Activated T-helper 17 cell treated with anti-CD3 and anti-CD28 coated beads, Interleukin-2, amount 50 U/mL, for 72 hours (primary cell): ENCODE results near the gene UNC13D. TPM values are rescaled to one million over a fixed set of nuclear protein-coding genes. Genes with fewer than 3 reads are reported as not detected.
"Not testable (repeated sequence)": the region's sequence is repeated elsewhere in the genome, so short reads cannot be mapped to it uniquely, and the experiment has no call there.

Experiments
- ATAC-seq: fragments of 150-1000 bp; cut with Tn5 transposase; replicated peaks from 2 replicates; pipeline ENCODE4 v1.10.0; 2021; ENCODE audit warnings: mild to moderate bottlenecking, moderate library complexity
- H3K27ac Mint-ChIP-seq: one replicate; pipeline ENCODE4 v1.8.0; 2022; ENCODE audit warnings: mixed read lengths
- H3K27me3 Mint-ChIP-seq: one replicate; pipeline ENCODE4 v1.8.0; 2022; ENCODE audit warnings: mixed read lengths
- H3K36me3 Mint-ChIP-seq: one replicate; pipeline ENCODE4 v1.8.0; 2022; ENCODE audit warnings: low read depth, mild to moderate bottlenecking, mixed read lengths
- H3K4me1 Mint-ChIP-seq: one replicate; pipeline ENCODE4 v1.8.0; 2022; ENCODE audit warnings: mixed read lengths
- H3K4me3 Mint-ChIP-seq: one replicate; pipeline ENCODE4 v1.8.0; 2022; ENCODE audit warnings: mild to moderate bottlenecking, mixed read lengths
- H3K9me3 Mint-ChIP-seq: one replicate; pipeline ENCODE4 v1.8.0; 2022; ENCODE audit warnings: mixed read lengths
- total RNA-seq, 2 donors: library from RNA; stranded (reverse); gene quantifications; one replicate each; pipeline ENCODE4 v1.2.3, GENCODE V29; 2022

Gene UNC13D
- total RNA-seq, 2 donors from 2014 or later: 153 to 160 TPM

DNA sequence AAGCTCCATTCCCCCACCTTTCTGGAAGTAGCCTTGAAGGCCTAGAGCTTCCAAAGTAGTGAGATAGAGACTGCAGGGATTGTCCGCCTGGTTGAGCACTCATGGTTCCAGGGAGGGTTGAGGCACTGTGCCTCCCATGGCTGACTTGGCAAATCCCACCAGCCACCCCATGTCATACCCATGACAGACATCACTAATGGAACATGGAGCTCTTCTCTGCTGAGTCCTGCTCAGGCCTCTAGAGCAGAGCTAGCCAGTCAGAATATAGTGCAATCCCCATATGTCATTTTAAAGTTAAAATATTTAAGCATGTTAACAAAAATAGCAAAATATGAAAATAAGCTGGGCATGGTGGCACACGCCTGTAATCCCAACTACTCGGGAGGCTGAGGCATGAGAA is 28.8 kb downstream of the UNC13D start:
- H3K4me1 Mint-ChIP-seq: no peaks in the 10 kb centered on the region
- H3K4me3 Mint-ChIP-seq: no peak overlapping the region
- H3K27ac Mint-ChIP-seq: no peak overlapping the region
- ATAC-seq: no peak
- H3K9me3 Mint-ChIP-seq: no peaks in the 10 kb centered on the region
- H3K27me3 Mint-ChIP-seq: no peaks in the 10 kb centered on the region
- H3K36me3 Mint-ChIP-seq: peaks cover 62% of the 10 kb centered on the region

- Mint-ChIP-seq H3K9me3 (no peaks in the 10 kb centered on the region), H3K36me3 (peaks cover 62% of the 10 kb centered on the region), H3K4me3 (no peak overlapping the region), H3K27ac (no peak overlapping the region), H3K4me1 (no peaks in the 10 kb centered on the region), H3K27me3 (no peaks in the 10 kb centered on the region)
- no peak for ATAC-seq
Observed at GRCh38 chr17:75814900-75815373, 29.3 kb downstream of the UNC13D start.

DNA sequence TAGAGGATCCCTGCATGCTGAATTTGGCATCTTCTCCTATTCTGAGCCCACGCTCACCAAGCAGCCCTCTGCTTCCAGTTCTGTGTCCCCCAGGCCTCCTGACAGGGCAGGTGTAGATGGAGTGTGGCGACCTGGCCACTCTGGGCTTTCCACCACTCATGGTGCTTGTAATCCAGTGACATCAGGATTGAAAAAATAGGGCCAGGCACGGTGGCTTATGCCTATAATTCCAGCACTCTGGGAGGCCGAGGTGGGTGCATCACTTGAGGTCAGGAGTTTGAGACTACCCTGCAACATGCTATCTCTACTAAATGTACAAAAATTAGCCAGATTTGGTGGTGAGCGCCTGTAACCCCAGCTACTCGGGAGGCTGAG is 30.2 kb downstream of the UNC13D start:
- Mint-ChIP-seq H3K36me3 (peaks cover 53% of the 10 kb centered on the region), H3K4me3 (no peak overlapping the region), H3K27me3 (no peaks in the 10 kb centered on the region), H3K27ac (no peak overlapping the region), H3K9me3 (no peaks in the 10 kb centered on the region), H3K4me1 (no peaks in the 10 kb centered on the region)
- ATAC-seq: no peak

DNA sequence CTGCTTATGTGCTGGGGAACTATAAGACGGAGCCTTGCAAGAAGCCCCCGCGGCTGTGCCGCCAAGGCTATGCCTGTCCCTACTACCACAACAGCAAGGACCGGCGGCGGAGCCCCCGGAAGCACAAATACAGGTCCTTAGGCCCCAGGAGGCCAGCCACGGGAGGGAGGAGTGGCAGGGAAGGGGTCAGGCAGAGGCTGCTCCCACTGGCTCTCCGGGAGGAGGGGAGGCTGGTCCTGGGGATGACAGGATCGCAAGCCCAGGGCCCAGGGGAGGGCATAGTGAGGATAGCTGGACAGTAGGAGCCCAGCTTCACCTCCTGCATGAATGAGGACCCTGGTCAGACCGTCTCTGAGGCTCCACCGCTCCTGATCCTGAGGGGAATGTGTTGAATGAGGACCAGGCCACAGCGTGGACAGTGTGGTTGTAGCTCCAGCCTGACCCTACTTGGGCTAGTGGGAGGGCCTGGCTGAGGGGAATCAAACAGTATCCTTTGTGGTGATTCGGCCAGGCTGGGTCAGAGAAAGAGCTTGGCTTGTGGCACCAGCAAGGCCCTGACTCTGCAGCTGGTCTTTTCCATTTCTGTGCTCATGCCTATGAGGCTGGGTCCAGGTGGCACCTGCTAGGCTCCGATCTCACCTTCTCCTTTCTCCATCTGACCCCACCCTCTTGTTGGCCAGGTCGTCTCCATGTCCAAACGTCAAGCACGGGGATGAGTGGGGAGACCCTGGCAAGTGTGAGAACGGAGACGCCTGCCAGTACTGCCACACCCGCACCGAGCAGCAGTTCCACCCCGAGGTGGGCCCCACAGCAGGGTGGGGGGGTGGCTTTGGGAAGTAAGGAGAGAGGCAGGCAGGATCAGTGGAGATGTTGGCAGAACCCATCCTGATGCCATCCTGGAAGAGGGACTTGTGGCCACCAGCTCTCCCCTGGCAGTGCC is 30.9 kb downstream of the UNC13D start:
- Mint-ChIP-seq H3K36me3 (peaks cover 46% of the 10 kb centered on the region), H3K4me3 (no peak overlapping the region), H3K27me3 (no peaks in the 10 kb centered on the region), H3K27ac (no peak overlapping the region), H3K4me1 (no peaks in the 10 kb centered on the region), H3K9me3 (no peaks in the 10 kb centered on the region)
- ATAC-seq: no peak

- Mint-ChIP-seq H3K9me3 (no peaks in the 10 kb centered on the region), H3K27me3 (no peaks in the 10 kb centered on the region), H3K27ac (no peak overlapping the region), H3K36me3 (peaks cover 40% of the 10 kb centered on the region), H3K4me3 (no peak overlapping the region), H3K4me1 (no peaks in the 10 kb centered on the region)
- ATAC-seq: no peak
Observed at GRCh38 chr17:75812096-75813013, 31.8 kb downstream of the UNC13D start.

DNA sequence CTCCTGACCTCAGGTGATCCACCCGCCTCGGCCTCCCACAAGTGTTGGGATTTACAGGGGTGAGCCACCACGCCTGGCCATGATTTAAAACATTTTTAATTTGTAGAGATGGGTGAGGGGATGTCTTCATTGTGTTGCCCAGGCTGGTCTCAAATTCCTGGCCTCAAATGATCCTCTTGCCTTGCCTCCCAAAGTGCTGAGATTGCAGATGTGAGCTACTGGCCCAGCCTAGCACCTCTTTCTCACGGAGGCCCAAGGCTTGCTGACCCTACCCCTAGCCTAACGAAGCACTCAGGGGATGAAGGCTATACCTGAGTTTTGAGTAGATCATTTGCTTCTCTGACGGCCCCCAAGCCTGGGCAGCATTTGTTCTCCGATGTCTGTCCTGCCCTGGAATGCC is 33.0 kb downstream of the UNC13D start:
- H3K9me3 Mint-ChIP-seq: no peaks in the 10 kb centered on the region
- ATAC-seq: no peak
- peaks cover 29% of the 10 kb centered on the region for H3K36me3 Mint-ChIP-seq

GRCh38 chr17:75810756-75811155 is 33.4 kb downstream of the UNC13D start:
- not testable (repeated sequence) for H3K27ac Mint-ChIP-seq, H3K4me3 Mint-ChIP-seq, H3K4me1 Mint-ChIP-seq, ATAC-seq, H3K27me3 Mint-ChIP-seq, H3K9me3 Mint-ChIP-seq
- H3K36me3 Mint-ChIP-seq: peaks cover 25% of the 10 kb centered on the region

More for the DNA sequence above, 33.0 kb downstream of the UNC13D start:
- Mint-ChIP-seq H3K27me3 (no peaks in the 10 kb centered on the region), H3K4me1 (no peaks in the 10 kb centered on the region), H3K4me3 (no peak overlapping the region), H3K27ac (no peak overlapping the region)

DNA sequence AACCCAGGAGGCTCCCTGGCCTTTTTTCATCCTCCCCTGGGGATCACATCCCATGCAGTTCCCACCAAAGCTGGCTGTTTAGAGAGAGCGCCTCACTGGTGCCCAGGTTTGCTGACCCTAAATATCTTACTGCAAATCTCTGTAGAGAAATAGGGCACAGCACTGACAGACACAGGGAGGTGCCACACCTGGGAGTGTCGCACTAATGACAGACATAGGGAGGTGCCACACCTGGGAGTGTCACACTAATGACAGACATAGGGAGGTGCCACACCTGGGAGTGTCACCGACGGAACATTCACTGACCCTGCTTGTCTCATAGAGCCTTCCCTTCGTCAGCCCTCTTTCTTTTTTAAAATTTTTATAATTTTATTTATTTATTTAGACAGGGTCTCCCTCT is 34.0 kb downstream of the UNC13D start:
- H3K4me1 Mint-ChIP-seq: no peaks in the 10 kb centered on the region
- no peaks in the 10 kb centered on the region for H3K9me3 Mint-ChIP-seq
- no peak overlapping the region for H3K4me3 Mint-ChIP-seq
- no peak for ATAC-seq
- H3K27me3 Mint-ChIP-seq: no peaks in the 10 kb centered on the region
- H3K36me3 Mint-ChIP-seq: peaks cover 25% of the 10 kb centered on the region
- H3K27ac Mint-ChIP-seq: no peak overlapping the region

DNA sequence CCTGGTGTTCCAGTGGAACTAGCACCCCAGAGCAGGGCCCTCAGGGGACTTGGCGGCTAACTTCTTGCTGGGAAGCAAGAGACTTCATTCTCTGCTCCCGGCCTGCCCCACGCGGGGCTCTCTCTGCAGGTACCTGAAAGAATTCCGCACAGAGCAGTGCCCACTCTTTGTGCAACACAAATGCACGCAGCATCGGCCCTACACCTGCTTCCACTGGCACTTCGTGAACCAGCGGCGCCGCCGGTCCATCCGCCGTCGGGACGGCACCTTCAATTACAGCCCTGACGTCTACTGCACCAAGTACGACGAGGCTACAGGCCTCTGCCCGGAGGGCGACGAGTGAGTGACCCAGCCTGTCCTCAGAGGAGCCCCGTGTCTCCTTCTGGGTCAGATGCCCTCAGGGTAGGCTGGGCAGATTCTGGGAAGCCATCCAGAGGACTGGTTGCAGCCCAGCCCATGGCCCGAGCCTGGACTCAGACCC is 34.5 kb downstream of the UNC13D start:
- H3K4me1 Mint-ChIP-seq: no peaks in the 10 kb centered on the region
- H3K27me3 Mint-ChIP-seq: no peaks in the 10 kb centered on the region
- ATAC-seq: no peak
- no peak overlapping the region for H3K27ac Mint-ChIP-seq
- peaks cover 25% of the 10 kb centered on the region for H3K36me3 Mint-ChIP-seq
- no peaks in the 10 kb centered on the region for H3K9me3 Mint-ChIP-seq
- no peak overlapping the region for H3K4me3 Mint-ChIP-seq

DNA sequence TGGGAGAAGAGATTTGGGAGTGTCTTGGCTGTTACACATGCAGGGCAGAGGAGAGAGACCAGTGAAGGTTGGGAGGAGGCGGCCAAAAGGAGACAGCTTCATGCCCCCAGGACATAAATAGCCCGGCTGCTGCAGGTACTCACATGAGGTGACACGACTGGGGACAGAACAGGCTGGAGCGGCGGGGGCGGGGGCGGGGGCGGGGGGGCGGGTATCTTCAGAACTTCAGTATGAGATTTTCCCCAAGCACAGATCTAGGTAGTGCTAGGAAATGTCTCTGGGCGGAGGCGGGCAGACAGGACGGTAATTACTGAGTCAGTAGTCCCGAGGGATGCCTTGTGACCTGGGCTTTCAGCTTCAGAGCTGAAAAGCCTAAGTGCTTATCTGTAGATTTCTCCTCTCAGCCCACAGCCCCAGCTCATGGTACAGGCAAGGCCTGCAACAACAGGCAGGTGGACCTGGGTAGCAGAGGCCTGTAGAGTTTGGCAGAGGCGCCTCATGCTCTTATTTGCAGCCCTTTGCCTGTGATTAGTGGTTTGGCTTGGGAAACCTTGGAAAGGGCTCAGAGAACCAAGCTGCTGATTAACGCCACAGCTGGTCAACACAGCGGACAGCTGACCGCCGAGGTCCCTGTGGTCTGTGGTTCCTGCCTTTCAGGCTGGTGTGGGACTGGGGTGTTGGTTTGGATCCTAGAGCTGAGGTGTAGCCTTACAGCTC is 35.1 kb downstream of the UNC13D start:
- Mint-ChIP-seq H3K4me1 (no peaks in the 10 kb centered on the region), H3K9me3 (no peaks in the 10 kb centered on the region), H3K36me3 (peaks cover 19% of the 10 kb centered on the region), H3K27ac (peak overlapping the region; percentile 55), H3K27me3 (no peaks in the 10 kb centered on the region), H3K4me3 (no peak overlapping the region)
- ATAC-seq: peak; percentile 66

GRCh38 chr17:75808549-75808904 is 35.7 kb downstream of the UNC13D start:
- H3K27me3 Mint-ChIP-seq: no peaks in the 10 kb centered on the region
- no peaks in the 10 kb centered on the region for H3K4me1 Mint-ChIP-seq
- no peak overlapping the region for H3K4me3 Mint-ChIP-seq
- ATAC-seq: no peak
- H3K36me3 Mint-ChIP-seq: peaks cover 13% of the 10 kb centered on the region
- no peaks in the 10 kb centered on the region for H3K9me3 Mint-ChIP-seq
- H3K27ac Mint-ChIP-seq: peak overlapping the region; percentile 55

DNA sequence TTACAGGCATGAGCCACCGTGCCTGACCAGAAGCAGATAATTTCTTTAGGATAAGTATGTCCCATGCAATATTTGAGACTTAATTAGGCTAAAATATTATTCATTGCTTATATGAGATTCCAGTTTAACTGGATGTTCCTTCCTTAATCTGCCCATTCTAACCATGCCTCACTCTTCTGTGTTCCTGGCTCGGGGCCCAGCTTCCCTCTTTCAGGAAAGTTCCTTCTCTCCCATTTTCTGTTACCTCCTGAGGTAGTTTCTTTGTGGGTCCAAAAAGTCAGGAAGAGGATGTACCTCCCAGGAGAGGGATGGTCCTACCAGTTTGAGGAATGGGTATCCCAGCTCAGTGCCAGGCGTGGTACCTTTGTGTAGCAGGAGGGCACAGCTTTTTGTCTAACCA is 36.3 kb downstream of the UNC13D start:
- H3K27me3 Mint-ChIP-seq: no peaks in the 10 kb centered on the region
- peaks cover 11% of the 10 kb centered on the region for H3K36me3 Mint-ChIP-seq
- no peaks in the 10 kb centered on the region for H3K9me3 Mint-ChIP-seq
- no peak for ATAC-seq
- no peak overlapping the region for H3K4me3 Mint-ChIP-seq
- H3K27ac Mint-ChIP-seq: peak overlapping the region; percentile 55
- no peaks in the 10 kb centered on the region for H3K4me1 Mint-ChIP-seq

DNA sequence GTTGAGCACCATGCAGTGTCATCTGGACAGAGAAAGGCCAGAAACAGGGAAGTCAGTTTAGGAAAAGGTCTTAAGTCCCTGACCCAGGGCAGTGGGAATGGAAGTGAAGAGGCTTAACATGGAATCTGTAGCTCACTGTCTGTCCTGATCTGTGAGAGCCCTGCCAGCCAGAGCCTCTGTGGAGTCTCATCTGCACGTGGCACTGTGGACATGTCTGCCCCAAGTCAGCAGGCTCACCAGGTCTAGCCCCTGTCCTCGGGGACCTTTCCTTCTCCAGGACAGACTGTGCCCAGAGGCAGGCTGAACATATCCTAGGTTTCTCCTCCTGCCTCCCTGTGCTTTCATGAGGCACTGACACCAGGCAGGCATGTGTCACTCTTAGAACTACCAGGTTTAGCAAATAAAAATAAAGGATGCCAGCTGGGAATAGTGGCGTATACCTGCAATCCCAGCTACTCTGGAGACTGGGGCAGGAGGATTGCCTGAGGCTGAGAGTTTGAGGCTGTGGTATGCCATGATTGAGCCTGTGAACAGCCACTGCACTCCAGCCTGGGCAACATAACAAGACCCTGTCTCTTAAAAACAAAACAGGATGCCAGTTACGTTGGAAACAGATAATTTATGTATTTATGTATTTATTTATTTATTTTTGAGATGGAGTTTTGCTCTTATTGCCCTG is 37.2 kb downstream of the UNC13D start:
- peaks cover 4% of the 10 kb centered on the region for H3K36me3 Mint-ChIP-seq
- no peaks in the 10 kb centered on the region for H3K27me3 Mint-ChIP-seq
- H3K9me3 Mint-ChIP-seq: no peaks in the 10 kb centered on the region
- H3K4me3 Mint-ChIP-seq: no peak overlapping the region
- H3K4me1 Mint-ChIP-seq: no peaks in the 10 kb centered on the region
- no peak overlapping the region for H3K27ac Mint-ChIP-seq
- no peak for ATAC-seq

DNA sequence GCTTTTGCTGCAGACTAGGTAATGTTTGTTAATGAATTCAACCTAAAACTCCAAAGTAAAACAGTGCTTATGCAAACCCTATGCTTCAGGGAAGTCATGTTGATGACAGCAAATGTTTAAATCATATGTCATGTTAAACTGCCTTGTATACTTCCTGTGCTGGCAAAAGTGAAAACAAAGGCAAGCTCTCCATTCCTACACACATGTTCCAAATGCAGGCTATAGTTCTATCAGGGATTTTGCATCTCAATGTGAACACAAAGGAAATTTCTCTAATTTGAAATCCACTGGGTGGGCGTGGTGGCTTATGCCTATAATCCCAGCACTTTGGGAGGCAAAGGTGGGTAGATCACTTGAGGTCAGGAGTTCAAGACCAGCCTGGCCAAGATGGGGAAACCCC is 40.3 kb downstream of the UNC13D start:
- Mint-ChIP-seq H3K4me3 (no peak overlapping the region), H3K27ac (no peak overlapping the region), H3K27me3 (no peaks in the 10 kb centered on the region), H3K4me1 (peaks cover 4% of the 10 kb centered on the region), H3K36me3 (peaks cover 10% of the 10 kb centered on the region), H3K9me3 (no peaks in the 10 kb centered on the region)
- no peak for ATAC-seq
